ENCODE data around the gene TAOK3.

Gene TAOK3

GRCh38 chr12:118325081-118325480, 47.6 kb downstream of the TAOK3 start:
- H3K4me3 ChIP-seq (ENCODE audit: low read depth, low read length), result no peak overlapping the region
- in situ Hi-C loops (cut with HindIII; ENCODE audit: low sequenced_read_pairs), result no loop called here
- TF ChIP-seq CTCF (IDR thresholded peaks at IDR 0.05; ENCODE audit: low read depth, low read length), result no peak
- no peak for DNase-seq (ENCODE audit: low read depth, low spot score)

DNA sequence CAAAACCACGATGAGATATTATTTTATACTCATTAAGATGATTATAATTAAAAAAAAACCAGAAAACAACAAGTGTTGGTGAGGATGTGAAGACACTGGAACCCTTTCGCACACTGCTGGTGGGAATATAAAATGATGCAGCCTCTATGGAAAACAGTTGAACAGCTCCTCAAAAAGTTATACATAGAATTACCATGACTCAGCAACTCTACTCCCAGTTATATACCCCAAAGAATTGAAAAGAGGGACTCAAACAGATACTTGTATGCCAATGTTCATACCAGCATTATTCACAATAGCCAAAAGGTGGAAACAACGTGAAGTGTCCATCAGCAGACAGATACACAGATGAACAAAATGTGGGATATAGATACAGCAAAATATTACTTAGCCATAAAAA, 53.1 kb downstream of the TAOK3 start:
- no peak for DNase-seq (ENCODE audit: low read depth, low spot score)
- TF ChIP-seq CTCF (IDR thresholded peaks at IDR 0.05; ENCODE audit: low read depth, low read length), result no peak
- H3K4me3 ChIP-seq (ENCODE audit: low read depth, low read length), result no peak overlapping the region
- in situ Hi-C loops (cut with HindIII; ENCODE audit: low sequenced_read_pairs), result no loop called here

DNA sequence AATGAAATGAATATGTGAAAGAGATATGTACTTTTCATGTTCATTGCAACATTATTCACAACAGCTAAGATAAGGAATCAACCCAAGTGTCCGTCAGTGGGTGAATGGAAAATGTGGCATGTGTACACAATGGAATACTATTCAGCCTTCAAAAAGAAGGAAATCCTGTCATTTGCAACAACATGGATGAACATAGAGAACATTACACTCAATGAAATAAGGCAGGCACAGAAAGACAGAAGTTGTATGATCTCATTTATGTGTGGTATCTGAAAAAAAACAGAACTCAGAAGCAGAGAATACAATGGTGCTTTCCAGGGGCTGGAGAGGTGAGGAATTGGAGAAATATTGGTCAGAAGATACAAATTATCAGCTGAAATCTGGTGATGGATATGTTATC, 54.0 kb downstream of the TAOK3 start:
- no peak overlapping the region for H3K4me3 ChIP-seq (ENCODE audit: low read depth, low read length)
- in situ Hi-C loops (cut with HindIII; ENCODE audit: low sequenced_read_pairs), result no loop called here
- no peak for DNase-seq (ENCODE audit: low read depth, low spot score)
- no peak for TF ChIP-seq CTCF (IDR thresholded peaks at IDR 0.05; ENCODE audit: low read depth, low read length)

DNA sequence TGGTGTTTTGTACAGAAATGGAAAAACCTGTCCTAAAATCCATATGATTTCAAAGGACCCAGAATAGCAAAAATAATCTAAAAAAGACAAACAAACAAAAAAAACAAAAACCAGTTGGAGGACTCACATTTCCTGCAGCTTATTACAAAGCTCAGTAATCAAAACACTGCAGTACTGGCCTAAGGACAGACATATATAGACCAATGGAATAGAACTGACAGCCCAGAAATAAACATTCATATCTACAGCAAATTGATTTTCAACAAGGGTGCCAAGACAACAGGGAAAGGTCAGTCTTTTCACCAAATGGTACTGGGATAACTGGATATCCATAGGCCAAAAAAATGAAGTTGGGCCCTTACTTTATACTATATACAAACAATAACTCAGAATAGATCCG, 55.0 kb downstream of the TAOK3 start:
- no peak overlapping the region for H3K4me3 ChIP-seq (ENCODE audit: low read depth, low read length)
- no peak for TF ChIP-seq CTCF (IDR thresholded peaks at IDR 0.05; ENCODE audit: low read depth, low read length)
- no peak for DNase-seq (ENCODE audit: low read depth, low spot score)
- in situ Hi-C loops (cut with HindIII; ENCODE audit: low sequenced_read_pairs), result no loop called here

GRCh38 chr12:118315821-118316220, 56.9 kb downstream of the TAOK3 start:
- no peak for TF ChIP-seq CTCF (IDR thresholded peaks at IDR 0.05; ENCODE audit: low read depth, low read length)
- DNase-seq (ENCODE audit: low read depth, low spot score), result no peak
- H3K4me3 ChIP-seq (ENCODE audit: low read depth, low read length), result no peak overlapping the region
- in situ Hi-C loops (cut with HindIII; ENCODE audit: low sequenced_read_pairs), result no loop called here

GRCh38 chr12:118312578-118312977, 60.1 kb downstream of the TAOK3 start:
- in situ Hi-C loops (cut with HindIII; ENCODE audit: low sequenced_read_pairs), result no loop called here
- no peak for TF ChIP-seq CTCF (IDR thresholded peaks at IDR 0.05; ENCODE audit: low read depth, low read length)

GRCh38 chr12:118311666-118312065, 61.0 kb downstream of the TAOK3 start:
- peak; percentile 54 for DNase-seq (ENCODE audit: low read depth, low spot score)
- no peak overlapping the region for H3K4me3 ChIP-seq (ENCODE audit: low read depth, low read length)
- in situ Hi-C loops (cut with HindIII; ENCODE audit: low sequenced_read_pairs), result no loop called here
- no peak for TF ChIP-seq CTCF (IDR thresholded peaks at IDR 0.05; ENCODE audit: low read depth, low read length)

More at GRCh38 chr12:118312578-118312977, 60.1 kb downstream of the TAOK3 start:
- DNase-seq (ENCODE audit: low read depth, low spot score), result no peak
- no peak overlapping the region for H3K4me3 ChIP-seq (ENCODE audit: low read depth, low read length)

Data from astrocyte of the spinal cord (primary cell).